ENCODE results near the gene NUDT9.

- TF ChIP-seq CTCF (IDR thresholded peaks at IDR 0.05; ENCODE audit: insufficient read depth, low read depth, low read length) (no peak), EZH2 (IDR thresholded peaks at IDR 0.05; ENCODE audit: insufficient read depth, low read length) (no peak)
Measured at GRCh38 chr4:87445964-87446363, 23.6 kb downstream of the NUDT9 start.

All from astrocyte (in vitro differentiated cells and primary cell).